HG03442 (cell line): Measurements from ENCODE around the gene CATSPER1.
"Not testable (repeated sequence)": the region's sequence is repeated elsewhere in the genome, so short reads cannot be mapped to it uniquely, and the experiment has no call there.

ENCODE experiments used
- ATAC-seq: cut with Tn5 transposase; IDR thresholded peaks from one replicate; pipeline ENCODE4 v1.9.1; 2021; ENCODE audit warnings: mild to moderate bottlenecking, moderate library complexity; ENCODE audit not compliant: unreplicated experiment

CATSPER1 gene

DNA sequence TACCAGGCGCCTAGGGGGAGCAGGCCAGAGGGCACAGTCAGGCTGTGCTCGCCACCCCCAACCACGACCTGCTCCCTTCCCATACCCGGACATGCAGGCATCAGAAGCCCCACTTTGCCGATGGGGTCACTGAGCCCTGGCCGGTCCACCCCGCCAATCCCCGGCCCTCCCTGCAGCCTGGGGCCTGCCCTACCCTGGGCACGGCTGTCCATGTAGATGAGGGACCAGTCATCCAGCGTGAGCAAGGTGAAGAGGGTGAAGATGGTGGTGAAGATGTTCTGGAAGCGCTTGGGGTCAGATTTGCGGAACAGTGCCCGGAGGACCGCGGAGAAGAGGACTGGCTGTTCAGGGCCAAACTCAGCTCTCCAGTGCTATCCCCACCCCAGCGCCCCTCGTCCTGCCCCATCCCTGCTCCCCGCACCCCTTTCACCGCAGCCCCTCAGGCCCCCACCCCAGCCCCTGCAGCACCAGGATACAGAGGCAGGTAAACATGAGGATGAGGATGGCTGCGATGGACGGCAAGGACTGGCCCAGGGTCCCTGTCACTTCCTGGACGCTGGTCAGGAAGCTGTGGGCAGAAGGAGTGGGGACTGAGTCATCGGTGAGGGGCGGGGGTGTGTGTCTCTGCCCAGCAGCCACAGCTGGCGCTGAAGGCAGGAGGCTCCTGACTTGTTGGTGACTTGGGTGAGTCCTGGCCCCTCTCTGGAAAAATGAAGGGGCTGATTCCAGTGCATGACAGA, 5.5 kb downstream of the CATSPER1 start:
- no peak for ATAC-seq

DNA sequence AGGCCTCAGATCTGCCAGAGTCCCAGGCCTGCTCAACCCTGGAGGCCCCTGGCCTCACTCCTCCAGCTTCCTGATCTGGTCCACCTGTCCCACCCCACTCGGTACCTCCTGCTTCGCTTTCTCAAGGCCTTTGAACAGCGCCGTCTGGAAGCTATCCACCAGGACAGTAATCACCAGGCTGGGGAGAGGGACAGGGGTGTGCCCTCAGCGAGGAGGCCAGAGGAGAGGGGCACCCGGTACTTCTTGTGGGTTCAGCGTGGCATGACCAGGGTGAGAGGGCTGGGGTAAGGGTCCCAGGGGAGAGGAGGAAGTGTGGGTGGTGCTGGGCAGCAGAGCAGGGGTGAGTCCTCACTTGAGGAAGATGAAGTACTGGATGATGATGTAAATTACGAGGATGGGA, 6.1 kb downstream of the CATSPER1 start:
- no peak for ATAC-seq

DNA sequence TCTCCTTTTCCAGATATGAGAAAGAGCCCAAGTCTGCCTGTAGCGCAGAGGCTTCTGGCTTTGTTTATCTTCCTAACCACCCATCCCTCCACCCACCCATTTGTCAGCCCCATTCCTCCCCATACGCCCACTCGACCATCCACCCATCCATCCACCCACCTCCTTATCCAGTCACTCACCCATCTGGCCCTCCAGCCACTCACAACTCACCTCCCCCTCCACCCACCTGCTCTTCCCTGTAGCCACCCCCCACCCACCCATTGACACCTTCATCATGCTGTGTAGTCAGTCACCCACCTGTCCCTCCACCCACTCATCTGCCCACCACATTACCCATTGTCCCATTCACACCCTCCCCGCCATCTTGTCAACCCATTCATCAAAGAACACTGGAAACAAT, 9.0 kb downstream of the CATSPER1 start:
- ATAC-seq = no peak

DNA sequence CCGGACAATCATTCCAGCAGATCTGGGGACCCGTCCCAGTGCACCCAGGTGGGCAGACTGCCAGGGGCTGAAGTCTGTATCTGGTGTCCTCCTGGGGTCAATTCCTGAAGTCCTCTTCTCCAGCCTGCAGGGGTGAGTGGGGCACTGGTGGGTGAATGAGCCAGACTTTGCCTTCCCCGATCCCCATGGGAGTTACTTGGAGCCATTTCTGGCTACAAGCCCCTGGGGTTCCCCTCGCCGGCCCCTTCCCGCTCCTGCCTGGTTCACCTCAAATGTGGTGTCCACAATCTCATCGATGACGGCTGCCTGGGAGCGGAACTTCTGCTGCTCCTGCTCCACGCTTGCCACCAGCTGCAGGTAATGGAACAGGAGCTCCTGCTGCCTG, 9.5 kb downstream of the CATSPER1 start:
- ATAC-seq = no peak

DNA sequence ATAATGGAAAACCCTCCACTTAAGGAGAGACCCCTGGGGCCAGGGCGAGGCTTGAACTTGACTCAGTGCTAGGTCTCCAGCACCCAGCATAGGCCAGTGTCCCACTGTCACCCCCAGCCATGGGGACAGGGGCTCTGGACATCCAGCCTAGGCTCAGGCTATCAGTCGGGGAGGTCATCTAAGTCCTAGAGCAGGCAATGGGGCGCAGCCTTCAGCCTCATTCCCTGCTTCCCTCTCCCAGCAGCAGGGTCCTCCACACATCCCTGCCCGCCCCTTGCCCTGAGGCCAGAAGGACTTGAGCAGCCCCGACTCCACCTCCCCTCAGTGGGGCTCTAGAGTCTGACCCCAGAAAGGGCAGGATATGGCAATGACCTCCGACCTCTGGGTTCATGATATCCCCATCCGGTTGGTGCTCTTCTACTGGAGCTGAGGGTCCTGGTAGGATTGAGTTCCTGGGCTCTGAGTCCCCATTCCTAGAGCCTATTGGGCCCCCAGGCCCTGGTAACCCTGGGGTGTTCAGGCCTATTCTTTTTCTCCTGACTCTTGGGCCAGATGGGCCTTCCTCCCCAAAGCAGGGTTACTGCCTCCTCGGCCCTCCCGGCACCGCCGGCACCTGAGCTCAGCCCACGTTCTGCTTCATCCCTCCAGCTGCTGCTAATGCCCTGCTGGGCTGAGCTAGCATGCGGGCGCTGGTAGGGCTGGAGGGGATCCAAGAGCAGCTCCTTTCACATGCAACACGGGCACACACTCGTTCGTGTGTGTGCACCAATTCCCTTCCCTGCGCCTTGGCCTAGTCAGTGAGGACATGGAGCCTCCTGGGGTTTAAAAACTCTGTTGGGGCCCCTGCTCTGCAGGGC, 10.1 kb downstream of the CATSPER1 start:
- no peak for ATAC-seq

DNA sequence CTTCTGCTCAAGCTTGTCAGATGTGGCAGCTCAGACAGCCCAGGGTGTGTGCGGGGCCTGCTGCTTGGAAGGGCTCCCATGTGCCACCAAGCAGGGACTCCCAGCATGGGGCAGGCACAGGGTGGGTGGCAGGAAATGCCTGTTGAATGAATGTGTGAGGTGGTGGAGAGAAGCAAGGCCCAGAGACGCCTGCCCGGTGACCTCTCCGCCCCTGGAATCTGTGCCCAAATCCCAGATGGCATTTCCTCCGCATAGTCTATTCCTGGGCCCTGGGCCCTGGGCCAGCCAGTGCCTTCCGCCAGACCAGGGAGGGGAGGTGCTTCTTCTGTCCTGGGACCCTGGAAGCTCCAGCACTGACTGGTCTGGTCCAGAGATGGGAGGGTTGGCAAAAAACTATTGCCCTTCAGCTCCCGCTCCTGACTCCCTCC, 10.8 kb downstream of the CATSPER1 start:
- ATAC-seq = no peak

DNA sequence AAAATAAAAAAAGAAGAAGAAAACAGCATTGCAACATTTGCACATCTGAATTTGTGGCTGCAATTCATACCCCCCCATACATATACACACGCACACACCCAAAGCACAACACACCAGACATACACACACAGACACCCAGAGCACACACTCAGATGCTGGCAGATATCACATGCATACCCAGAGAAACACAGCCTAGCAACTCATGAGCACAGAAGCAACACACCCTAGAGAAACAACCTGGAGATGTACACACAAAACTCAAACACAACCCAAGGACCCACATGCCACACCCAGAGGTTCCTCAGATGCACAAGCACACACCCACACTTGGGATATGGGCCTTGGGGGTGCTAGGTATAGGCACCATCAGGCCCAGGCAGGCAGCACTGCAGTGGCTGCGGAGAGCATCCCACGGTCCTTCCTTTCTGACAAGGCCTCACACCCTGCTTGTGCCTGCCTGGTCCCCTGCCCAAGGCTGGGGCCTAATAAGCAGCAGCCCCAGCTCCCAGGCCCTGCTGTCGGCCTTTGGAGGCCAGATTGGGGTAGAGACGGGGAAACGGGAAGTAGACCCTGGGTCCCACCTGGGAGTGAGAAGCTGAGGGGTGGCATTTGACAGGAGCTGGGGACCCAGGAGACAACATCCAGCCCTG, 11.3 kb downstream of the CATSPER1 start:
- no peak for ATAC-seq

DNA sequence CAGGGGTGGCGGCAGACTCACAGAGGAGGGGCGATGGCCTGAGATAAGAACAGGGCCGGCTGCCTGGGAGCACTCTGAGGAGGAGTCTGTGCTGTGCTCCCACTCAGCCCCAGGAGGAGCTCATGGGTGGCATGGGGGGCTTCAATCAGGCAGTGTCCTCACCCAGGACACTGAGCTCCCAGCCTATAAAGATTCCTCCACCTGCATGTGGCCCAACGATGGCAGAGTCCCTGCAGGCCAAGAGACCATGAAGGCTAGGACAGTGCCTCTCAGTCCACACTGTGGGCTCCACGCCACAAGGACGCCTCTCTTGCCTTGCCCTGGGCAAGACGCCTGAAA, 12.5 kb downstream of the CATSPER1 start:
- ATAC-seq = no peak

DNA sequence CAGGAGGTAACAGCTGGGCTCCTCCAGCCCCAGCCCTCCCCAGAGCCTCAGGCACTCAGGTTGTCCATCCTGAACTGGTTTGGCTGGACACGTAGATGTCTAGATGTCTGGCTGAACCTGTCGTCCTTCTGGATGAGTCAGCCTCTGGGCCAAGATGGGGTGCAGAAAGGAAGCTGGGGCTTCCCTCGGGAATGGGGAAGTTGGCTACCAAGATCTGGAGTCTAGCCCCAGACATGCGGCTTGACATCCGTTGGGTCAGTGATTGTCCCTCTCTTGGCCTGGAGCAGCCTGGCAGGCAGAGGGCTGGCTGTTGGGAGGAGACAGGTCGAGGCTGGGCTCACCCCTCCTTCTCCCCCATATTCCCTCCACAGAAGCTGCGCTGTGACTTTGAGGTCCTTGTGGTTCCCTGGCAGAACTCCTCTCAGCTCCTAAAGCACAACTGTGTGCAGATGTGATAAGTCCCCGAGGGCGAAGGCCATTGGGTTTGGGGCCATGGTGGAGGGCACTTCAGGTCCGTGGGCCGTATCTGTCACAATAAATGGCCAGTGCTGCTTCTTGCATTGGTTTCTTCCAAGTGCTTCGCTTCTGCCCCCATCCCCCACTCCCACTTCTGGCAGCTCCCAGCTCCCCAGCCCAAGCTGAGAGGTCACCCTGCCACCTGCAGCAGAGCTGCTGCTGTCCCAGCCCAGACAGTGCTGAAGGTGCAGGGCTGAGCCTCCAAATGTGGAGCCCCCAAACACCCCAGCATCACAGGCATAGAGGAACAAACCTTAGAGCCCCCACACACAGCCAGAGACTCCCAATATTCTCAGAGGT, 13.1 kb downstream of the CATSPER1 start:
- no peak for ATAC-seq

DNA sequence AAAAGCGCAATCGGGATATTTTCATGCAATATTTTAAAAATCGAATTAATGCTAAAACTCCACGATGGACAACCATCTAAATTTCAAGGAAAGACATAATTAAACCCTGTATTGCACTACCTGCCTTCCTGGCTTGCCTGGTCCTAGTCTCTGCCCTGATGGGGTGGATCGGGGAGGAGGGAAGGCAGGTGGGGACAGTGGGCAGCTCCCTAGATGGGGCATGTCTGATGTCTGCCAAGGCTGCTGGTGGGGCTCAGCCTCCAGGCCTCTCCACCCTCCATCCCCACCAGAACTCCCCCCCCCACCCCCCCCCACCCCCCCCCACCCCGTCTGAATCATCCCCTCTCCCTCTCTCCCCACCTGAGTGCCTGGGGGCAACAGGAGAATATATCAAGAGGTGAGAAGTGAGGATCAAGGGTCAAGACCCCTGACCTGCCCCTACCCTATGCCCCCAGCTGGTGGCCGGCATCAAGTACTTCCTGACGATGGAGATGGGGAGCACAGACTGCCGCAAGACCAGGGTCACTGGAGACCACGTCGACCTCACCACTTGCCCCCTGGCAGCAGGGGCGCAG, 13.8 kb downstream of the CATSPER1 start:
- ATAC-seq = no peak

DNA sequence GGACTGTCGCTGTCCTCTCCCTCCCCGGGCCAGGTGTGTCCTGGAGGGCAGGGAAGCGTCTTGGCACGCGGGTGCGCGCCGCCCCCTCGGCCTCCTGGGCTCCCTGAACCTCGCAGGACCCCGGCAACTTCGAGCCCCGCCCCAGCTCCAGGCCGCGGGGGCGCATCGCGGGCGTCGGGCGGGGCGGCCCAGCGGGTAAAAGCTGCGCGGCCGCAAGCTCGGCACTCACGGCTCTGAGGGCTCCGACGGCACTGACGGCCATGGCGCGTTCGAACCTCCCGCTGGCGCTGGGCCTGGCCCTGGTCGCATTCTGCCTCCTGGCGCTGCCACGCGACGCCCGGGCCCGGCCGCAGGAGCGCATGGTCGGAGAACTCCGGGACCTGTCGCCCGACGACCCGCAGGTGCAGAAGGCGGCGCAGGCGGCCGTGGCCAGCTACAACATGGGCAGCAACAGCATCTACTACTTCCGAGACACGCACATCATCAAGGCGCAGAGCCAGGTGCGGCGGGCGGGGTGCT, 14.4 kb downstream of the CATSPER1 start, which contains the start of gene CST6:
Gene CST6, plus strand, starts transcription at position 224 of the 519 bp plus-strand sequence. Its CDS starts 37 bp downstream, at position 261.
- ATAC-seq = no peak

DNA sequence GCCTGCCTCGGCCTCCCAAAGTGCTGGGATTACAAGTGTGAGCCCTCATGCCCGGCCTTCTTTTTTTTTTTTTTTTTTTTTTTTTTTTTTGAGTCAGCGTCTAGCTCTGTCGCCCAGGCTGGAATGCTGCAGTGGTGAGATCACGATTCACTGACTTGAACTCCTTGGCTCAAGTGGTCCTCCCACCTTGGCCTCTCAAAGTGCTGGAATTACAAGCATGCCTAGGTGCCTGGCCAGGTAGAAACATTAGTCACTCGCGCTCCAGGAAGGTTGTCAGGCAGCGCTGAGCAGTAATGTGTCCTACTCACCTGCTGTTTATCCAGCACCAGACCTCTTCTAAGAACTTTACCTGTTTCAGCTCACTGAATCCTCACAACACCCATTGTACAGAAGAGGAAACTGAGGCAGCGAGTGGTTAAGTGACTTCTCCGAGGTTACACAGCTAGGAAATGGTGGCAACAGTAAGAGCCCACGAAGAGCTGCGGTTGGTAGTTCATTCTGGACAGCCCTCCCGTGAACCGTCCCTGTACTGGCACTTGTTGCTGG, 15.0 kb downstream of the CATSPER1 start:
- no peak for ATAC-seq

DNA sequence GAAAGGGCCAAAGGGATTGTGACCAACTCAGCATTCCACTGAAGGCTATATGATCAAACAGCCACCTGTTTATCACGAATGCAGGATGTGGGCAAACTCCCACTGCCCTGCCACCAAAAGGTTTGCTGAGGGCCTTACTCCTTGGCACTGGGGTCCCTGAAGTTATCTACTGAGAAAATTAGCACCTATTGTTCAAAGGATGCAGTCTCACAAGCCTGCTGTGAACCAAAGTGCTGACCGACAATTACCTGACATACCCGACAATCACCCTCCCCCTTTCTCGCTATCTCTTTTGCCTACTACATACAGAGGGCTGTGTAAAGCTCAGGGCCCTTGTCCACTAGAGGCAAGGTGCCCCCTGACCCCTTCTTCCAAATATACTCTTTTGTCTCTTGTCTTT, 16.2 kb downstream of the CATSPER1 start:
- ATAC-seq = not testable (repeated sequence)

DNA sequence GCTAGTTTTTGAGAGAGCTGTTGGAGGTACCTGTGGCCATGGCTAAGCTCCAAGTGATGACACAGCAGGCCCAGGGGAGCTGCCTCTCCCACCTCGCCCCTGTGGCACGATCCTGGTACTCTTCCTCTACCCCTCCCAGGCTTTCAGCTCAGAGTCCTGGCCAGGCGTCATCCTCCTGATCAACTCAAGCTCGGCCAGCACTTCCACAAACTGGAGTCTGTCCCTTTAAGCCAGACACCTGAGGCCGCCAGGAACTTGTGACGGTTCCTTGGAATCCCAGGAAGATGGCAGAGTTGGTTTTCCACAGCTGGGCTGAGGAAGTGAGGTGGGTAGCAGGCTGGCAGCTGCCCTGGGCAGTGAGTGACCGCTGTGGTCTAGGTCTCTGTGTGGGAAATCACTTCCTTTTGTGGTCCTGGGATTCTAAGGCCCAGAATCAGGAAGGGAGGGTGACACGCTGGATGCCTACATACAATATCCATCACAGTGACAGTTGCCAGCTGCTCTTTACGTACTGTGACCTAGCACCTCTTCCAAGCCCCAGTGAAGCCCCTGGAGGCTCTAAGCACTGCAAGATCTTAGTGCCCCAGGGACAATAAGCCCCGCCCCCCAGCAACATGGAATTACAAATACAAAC, 17.7 kb downstream of the CATSPER1 start:
- no peak for ATAC-seq

DNA sequence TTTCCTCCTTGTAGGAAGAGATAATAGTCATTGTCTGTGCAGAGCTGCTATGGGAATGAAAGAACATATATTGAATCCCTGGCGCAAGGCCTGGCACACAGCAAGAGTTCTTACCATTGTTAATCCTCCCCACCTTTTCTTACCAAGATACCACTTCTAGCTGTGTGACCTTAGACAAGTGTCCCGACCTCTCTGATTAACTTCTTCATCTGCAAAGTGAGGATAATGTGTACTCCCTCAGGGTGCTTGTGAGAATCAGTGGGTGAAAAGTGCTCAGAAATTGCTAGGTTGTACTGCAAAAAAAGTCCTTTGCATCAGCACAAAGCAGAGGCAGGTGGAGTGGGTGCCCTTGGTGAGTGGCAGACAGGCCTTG, 18.2 kb downstream of the CATSPER1 start:
- ATAC-seq = no peak

DNA sequence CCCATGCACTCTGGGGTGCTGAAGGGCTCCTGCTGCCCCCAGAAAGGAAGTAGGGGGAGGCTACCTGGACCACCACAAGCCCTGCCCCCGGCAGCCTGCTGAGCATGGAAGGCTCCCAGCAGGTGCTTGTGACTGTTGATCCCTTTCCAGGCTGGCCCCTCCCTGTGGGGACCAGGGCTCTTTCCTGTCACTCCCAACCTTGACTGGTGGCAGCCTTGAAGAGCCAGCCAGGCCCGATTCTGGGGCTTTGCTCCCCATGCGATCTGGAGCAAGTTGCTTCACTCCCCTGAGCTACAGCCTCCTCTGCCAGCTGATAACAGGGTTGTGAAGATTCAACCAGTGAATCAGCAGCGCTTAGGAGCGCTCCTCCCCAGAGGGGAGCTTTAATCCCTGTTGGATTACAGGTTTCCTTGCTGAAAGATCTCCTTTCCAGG, 19.1 kb downstream of the CATSPER1 start:
- no peak for ATAC-seq

DNA sequence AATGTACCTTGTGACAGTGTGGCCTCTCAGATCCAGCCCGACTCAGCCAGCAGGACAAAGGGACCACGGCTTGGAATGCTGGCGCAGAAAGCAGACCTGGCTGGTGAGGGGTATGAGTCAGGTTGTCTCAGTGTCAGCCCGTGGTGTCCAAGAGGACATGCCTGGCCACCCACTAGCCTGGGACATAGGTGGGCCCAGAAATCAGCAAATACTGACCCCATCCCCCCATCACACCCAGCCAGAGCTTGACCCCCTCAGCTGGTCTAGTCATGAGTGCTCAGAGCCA, 19.4 kb downstream of the CATSPER1 start:
- ATAC-seq = no peak

DNA sequence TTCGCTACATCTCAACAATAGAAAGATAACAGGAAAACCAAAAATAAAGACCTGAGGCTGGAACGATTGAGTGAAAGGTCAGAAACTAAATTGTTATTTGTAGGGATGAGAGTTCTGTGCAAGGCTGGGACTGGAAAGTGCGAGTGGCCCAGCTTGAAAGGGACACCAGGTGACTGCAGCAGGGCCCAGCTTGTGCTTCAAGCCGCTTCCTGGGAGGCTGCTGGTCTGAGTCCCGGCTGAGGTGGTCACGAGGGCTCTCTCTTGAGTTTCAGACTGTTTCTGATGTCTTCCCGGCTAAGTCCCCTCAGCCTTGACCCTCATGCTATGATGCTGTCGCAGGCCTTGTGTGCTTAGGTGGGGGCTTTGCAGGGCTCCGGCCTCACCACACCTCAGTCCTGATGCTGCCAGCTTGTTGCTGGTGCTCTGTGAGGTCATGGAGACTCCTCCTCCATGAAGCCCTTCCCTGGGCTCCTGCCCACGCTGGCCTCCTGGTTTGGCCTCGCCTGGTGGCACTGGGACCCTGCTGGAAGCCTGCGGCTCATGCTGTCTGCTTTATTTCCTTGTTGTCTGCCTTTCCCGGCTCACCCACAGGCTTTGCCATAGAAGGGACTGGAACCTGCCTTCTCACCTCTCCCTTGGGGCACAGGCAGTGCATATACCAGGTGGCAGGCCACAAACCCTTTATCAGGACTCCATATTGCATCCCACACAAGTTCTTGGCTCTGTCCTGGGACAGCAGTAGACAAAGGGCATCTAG, 20.0 kb downstream of the CATSPER1 start:
- no peak for ATAC-seq

DNA sequence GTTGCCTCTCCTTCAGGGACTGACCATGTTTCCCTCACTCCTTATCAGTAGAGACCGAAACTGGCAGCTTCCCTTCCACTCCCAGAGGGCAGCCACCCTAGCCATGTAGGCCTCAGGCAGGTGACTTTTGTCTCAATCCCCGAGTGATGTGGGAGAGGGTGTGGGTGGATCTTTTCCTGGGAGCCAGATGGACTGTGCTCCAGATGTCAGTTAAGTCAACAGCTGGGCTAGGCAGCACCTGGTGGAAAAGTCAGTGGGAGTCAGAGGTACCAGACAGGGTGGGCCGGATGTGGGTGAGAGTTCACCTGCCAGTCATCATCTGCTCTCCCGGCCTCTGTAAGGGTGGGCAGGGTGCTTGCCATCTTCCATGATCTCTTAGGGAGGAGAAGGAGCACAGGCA, 22.1 kb downstream of the CATSPER1 start:
- ATAC-seq = no peak
